Activated CD4-positive, alpha-beta T cell treated with anti-CD3 and anti-CD28 coated beads for 48 hours (primary cell): Measurements from ENCODE around the gene HIPK1.

Source experiments
- DNase-seq: peaks from one replicate; pipeline ENCODE4 v3.0.0-alpha.2; 2020

The HIPK1 gene

DNA sequence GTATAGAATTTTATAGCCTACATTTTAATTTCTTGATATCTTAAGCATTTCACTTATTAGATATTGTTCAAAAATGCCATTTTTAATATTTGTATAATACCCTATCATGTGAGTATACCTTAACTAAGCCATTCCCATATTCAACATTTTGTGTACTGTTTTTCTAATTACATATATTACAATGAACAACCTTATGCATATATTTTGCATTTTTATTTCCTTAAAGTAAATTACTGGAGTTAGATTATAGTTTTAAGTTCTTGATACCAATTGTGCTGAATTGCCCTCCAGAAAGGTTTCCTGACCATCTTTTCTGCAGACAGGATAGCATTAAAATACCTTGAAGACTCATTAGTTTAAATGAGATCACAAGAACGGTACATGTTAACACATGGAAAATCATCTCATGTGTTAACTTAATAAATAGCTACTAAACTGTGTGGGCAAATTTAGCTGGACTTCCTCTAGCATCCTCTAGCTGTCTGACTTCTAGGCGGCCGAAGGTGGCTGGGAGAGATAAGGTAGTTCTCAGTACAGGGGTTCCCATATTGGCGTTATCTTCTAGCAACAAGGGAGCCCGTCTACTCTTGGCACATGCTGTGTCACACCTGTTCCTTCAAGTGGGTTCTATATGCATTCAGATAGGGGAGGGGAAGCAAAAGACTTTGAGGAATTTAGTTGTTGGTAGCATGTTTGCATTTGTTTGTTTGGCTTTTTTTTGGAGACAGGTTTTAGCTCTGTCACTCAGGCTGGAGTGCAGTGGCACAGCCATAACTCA is 15.0 kb upstream of the HIPK1 start:
- DNase-seq: no peak

- no peak for DNase-seq
Observed at GRCh38 chr1:113916974-113917373, 12.2 kb upstream of the HIPK1 start.

GRCh38 chr1:113917400-113918082 is 11.6 kb upstream of the HIPK1 start:
- no peak for DNase-seq

DNA sequence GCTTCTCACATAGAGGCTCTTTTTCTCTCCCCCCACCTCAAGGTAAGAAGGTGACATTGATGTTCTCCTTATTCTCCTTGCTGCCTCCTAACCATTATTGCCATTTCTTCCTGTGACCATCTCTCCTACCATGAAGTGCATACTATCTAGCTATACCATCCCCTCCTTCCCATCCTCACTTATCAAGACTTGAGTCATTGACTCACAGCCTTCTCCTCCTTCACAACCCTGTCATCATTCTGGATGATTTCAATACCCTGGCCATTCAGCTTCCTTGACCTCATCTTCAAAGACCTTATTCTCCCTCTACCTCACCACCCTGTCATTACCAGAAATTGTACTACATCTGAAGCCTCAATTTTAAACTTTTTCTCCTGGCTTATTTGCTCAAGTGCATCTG is 10.9 kb upstream of the HIPK1 start:
- DNase-seq: no peak

DNA sequence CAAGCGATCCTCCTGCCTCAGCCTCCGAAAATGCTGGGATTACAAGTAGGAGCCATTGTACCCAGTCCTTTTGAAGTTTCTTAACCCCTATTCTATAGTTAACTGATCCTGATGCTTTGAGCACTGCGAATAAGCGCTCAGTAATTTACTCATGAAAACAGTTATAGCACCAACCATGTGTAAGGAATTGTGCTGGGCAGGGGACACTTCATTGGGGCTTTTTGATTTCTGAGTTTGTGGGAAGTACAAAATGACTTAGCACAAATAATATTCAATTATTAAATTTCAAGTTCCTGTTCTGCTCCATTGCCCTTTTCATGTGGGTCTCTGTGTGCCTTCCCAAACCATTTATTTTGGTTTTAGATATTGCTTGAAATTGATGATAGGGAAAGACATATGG is 6.2 kb upstream of the HIPK1 start:
- no peak for DNase-seq

- DNase-seq: no peak
Observed at GRCh38 chr1:113924473-113924872, 4.7 kb upstream of the HIPK1 start.

DNA sequence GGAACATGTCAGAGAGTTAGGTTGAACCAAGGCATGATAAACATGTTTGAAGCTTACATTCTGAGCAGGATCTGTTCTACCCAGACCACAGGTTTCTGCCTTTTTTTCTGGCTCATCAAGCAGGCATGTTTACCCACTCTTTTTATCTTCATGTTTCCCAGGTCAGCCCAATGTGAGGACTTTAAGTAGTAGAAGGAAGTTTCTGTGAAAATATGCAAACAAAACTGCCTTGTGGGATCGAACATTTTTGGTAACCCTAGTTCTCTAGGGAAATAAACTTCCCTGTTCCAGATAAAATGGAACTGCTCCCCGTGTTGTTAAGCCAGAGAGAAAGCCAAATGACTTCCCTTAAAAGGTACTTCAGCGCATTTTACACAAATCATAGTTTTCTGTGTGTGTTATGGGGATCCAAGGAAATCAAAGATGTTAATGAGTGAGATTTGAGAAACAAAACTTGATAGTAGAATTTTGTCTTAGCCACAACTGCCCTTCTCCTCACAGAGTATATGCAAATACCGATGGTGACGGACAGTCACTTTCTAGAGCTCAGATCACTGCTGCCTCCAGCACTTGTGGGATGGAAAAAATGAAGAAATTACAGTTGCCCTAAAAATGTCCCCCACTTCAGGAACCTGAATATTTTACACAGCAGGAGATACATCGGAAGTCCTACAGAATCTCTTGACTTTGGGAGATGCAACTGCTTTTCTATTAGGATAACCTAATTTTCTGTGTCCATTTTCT is 765 bp upstream of the HIPK1 start:
- no peak for DNase-seq

GRCh38 chr1:113929750-113930498 is 800 bp downstream of the HIPK1 start:
- peak; percentile 72 for DNase-seq

GRCh38 chr1:113930499-113931161 is 1.5 kb downstream of the HIPK1 start:
- DNase-seq: peak; percentile 73

- no peak for DNase-seq
Observed at GRCh38 chr1:113931451-113931851, 2.3 kb downstream of the HIPK1 start.

DNA sequence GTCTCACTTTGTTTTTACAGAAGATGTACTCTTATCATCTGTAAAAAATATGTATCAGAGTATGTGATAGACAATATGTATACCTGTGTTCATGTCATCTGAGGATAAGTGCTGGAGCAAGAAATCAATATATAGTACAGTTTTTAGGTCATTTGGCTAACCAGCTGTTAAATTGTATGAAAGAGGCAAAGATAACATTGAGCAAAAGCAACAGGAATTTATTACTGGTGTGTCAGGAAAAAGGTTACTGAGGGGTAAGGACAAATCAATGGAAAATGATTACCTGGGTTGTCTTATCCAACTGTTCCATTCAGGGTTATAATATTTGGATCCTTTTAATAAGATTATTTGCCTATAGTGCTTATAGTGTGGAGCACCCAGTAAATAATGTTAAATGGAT is 4.9 kb downstream of the HIPK1 start:
- no peak for DNase-seq

GRCh38 chr1:113934511-113935055 is 5.5 kb downstream of the HIPK1 start:
- DNase-seq: no peak

DNA sequence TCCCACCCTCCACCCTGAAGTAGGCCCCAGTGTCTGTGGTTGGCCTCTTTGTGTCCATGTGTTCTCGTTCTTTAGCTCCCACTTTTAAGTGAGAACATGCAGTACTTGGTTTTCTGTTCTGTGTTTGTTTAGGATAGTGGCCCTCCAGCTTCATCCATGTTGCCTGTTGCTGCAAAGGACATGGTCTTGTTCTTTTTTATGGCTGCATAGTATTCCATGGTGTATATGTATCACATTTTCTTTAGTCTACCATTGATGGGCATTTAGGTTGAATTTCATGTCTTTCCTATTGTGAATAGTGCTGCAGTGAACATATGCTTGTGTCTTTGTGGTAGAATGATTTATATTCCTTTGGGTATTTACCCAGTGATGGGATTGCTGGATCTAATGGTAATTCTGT is 6.1 kb downstream of the HIPK1 start:
- no peak for DNase-seq

DNA sequence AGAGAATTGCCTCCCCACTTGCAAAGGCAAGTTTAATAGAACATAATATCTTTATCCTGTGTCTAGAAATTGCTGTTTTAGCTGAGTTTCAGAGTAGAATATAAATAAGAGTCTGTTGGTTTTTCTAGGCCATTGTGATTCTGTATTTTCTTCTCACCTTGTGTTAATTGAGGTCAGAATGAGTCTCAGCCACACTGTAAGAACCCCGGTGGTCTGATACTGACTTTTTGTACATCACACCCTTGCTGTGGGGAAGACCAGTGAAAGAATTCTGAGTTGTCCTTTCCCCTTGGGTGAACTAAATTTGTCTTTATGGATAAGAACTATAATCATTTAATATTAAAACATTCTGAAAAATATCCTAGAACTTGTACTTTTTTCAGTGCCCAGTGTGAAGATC is 6.8 kb downstream of the HIPK1 start:
- no peak for DNase-seq

DNA sequence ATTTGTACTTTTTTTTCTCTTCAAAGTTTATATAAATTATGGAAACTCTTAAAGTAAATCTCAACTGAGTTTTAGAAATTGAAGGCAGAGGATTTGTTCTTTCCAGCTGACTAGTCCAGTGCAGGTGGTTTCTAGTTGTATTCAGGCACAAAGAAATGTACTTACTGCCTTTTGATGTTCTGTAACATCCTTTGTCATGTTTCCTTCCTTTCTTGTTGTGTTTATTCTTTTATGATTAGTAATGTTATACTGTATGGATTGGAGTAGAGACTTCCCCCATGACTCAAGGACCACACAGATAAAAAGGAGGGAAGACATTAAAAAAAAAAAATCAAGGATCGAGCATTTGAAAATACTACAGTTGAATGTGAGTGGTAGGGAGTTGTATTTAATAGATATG is 8.0 kb downstream of the HIPK1 start:
- DNase-seq: no peak

DNA sequence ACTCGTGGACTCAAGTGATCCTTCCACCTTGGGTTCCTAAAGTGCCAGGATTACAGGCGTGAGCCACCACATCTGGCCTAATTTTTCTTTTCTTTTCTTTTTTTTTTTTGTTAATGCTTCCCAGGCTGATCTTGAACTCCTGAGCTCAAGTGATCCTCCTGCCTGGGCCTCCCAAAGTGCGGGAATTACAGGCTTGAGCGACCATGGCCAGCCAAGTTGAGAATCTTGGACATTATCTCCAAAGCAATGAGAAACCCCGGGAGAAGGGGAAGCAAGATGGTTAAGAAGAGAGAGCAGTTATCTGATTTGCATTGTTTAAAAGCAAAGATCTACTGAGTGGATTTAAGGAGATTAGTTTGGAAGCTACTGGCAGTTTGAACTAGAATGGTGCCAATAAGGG is 9.1 kb downstream of the HIPK1 start:
- DNase-seq: no peak

DNA sequence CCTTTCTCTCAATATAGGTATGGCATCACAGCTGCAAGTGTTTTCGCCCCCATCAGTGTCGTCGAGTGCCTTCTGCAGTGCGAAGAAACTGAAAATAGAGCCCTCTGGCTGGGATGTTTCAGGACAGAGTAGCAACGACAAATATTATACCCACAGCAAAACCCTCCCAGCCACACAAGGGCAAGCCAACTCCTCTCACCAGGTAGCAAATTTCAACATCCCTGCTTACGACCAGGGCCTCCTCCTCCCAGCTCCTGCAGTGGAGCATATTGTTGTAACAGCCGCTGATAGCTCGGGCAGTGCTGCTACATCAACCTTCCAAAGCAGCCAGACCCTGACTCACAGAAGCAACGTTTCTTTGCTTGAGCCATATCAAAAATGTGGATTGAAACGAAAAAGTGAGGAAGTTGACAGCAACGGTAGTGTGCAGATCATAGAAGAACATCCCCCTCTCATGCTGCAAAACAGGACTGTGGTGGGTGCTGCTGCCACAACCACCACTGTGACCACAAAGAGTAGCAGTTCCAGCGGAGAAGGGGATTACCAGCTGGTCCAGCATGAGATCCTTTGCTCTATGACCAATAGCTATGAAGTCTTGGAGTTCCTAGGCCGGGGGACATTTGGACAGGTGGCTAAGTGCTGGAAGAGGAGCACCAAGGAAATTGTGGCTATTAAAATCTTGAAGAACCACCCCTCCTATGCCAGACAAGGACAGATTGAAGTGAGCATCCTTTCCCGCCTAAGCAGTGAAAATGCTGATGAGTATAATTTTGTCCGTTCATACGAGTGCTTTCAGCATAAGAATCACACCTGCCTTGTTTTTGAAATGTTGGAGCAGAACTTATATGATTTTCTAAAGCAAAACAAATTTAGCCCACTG is 11.5 kb downstream of the HIPK1 start:
- DNase-seq: peak; percentile 56

- DNase-seq: no peak
Observed at GRCh38 chr1:113941245-113941559, 12.1 kb downstream of the HIPK1 start.

- no peak for DNase-seq
Observed at GRCh38 chr1:113942527-113942926, 13.4 kb downstream of the HIPK1 start.

DNA sequence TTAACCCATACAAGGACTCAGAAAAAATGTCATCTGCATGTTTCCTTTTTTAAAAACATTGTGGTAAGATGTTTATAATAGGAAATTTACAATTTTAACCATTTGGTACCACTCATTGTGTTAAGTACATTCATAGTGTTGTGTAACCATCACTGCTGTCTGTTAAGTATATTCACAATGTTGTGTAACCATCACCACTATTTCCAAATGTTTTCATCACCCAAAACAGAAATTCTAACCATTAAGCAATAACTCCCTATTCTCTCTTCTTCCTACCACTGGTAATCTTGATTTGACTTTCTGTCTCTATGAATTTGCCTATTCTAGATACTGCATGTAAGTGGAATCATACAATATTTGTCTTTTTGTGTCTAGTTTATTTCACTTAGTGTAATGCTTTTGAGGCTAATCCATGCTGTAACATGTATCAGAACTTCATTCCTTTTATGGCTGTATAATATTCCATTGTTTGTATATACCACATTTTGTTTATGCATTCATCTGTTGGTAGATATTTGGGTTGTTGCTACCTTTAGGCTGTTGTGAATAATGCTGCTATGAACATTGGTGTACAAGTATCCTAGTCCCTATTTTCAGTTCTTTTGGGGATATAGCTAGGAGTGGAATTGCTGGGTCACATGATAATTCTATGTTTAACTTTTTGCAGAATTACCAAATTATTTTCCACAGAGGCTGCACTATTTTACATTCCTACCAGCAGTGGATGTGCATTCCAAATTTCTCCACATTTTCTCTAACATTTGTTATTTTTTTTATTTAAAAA is 14.1 kb downstream of the HIPK1 start:
- no peak for DNase-seq

DNA sequence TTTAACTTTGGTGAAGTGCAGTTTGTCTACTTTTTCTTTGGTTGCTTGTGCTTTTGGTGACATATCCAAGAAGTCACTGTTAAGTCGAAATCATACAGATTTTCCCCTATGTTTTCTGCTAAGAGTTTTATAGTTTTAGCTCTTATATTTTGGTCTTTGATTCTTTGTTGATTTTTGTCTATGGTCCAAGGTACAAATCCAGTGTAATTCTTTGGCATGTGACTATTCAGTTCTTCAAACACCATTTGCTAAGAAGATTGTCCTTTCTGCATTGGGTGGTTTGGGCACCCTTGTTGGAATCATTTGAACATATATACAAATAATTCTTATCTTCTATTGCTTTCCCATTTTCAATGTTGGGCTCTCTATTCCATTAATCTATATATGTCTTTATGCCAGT is 16.2 kb downstream of the HIPK1 start:
- DNase-seq: no peak
